NCI-H128 (cell line): Measurements from ENCODE around the gene FXYD4.
"Not testable (repeated sequence)": the region's sequence is repeated elsewhere in the genome, so short reads cannot be mapped to it uniquely, and the experiment has no call there.

Experiments used
- DNase-seq: peaks from one replicate; lab custom pipeline; 2025; ENCODE audit not compliant: unreplicated experiment; lab: John Stamatoyannopoulos, UW

FXYD4 gene

GRCh38 chr10:43415544-43415943 lies 44.1 kb downstream of the FXYD4 start:
- no peak for DNase-seq

- no peak for DNase-seq
Measured at GRCh38 chr10:43417950-43418768, 46.7 kb downstream of the FXYD4 start.

GRCh38 chr10:43419997-43420368 lies 48.5 kb downstream of the FXYD4 start:
- no peak for DNase-seq

- DNase-seq: no peak
Measured at GRCh38 chr10:43420369-43421200, 49.1 kb downstream of the FXYD4 start.

- DNase-seq: no peak
Measured at GRCh38 chr10:43421201-43421507, 49.7 kb downstream of the FXYD4 start.

- DNase-seq: no peak
Measured at GRCh38 chr10:43421519-43421918, 50.1 kb downstream of the FXYD4 start.

- not testable (repeated sequence) for DNase-seq
Measured at GRCh38 chr10:43421944-43422343, 50.5 kb downstream of the FXYD4 start.

GRCh38 chr10:43424416-43424815 lies 53.0 kb downstream of the FXYD4 start:
- DNase-seq: no peak
